ENCODE measurements around the gene AP2S1. TPM values are rescaled to one million over a fixed set of nuclear protein-coding genes. Genes with fewer than 3 reads are reported as not detected.

AP2S1 gene
- total RNA-seq, 1 donor from 2014 or later = 120 TPM

DNA sequence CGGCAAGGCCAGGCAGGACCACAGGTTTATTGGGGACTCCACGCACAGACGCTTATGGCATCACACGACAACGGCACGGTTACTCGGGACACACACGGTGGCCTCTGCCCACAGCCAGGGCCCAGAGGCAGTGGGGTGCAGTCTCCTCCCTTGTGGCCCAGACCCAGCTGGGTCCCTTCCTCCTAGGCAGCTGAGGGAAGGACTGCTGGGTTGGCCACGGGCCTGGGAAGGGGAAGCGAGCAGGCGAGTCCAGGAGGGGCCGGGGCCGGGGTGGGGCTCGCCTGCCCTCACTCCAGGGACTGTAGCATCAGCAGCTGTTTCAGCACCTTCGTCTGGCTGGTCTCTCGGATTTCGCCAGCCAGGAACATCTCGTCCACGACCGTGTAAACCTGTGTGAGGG is 12.5 kb downstream of the AP2S1 start:
- intact Hi-C loops (cut with DNase I) = loop anchor here (10.0 kb wide), 1 partner anchor 73 kb away; no protein-coding TSS in a partner anchor
- no peak for ATAC-seq
- no peak for DNase-seq

DNA sequence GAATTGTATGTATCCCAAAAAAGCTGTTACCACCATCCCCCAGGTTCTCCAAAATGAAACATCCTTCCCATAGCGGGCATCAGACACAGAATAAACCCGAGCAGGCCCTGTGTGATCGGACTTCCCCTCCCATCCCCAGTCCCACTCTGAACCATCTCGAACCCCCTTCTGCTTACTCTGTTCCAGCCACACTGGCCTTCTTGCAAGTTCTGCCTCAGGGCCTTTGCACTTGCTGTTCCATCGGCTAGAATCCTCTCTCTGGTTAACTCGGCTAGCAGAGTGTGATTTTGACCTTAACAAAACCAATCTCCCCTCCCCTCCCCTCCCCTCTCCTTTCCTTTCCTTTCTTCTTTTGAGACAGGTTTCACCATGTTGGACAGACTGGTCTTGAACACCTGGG is 15.7 kb downstream of the AP2S1 start:
- no peak overlapping the region for H3K4me3 ChIP-seq
- H3K27ac ChIP-seq = no peak overlapping the region
- TF ChIP-seq, protein P1, sequence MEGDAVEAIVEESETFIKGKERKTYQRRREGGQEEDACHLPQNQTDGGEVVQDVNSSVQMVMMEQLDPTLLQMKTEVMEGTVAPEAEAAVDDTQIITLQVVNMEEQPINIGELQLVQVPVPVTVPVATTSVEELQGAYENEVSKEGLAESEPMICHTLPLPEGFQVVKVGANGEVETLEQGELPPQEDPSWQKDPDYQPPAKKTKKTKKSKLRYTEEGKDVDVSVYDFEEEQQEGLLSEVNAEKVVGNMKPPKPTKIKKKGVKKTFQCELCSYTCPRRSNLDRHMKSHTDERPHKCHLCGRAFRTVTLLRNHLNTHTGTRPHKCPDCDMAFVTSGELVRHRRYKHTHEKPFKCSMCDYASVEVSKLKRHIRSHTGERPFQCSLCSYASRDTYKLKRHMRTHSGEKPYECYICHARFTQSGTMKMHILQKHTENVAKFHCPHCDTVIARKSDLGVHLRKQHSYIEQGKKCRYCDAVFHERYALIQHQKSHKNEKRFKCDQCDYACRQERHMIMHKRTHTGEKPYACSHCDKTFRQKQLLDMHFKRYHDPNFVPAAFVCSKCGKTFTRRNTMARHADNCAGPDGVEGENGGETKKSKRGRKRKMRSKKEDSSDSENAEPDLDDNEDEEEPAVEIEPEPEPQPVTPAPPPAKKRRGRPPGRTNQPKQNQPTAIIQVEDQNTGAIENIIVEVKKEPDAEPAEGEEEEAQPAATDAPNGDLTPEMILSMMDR (IDR thresholded peaks at IDR 0.05) = no peak
- ATAC-seq (no peak), DNase-seq (no peak)
- peaks cover 30% of the 10 kb centered on the region for H3K36me3 ChIP-seq
- no peaks in the 10 kb centered on the region for H3K9me3 ChIP-seq
- H3K27me3 ChIP-seq (ENCODE audit: low read depth) = no peaks in the 10 kb centered on the region
- H3K4me1 ChIP-seq = peaks cover 5% of the 10 kb centered on the region
- intact Hi-C loops (cut with DNase I) = loop anchor here (10.0 kb wide), 1 partner anchor 70 kb away; no protein-coding TSS in a partner anchor

More for the DNA sequence above, 12.5 kb downstream of the AP2S1 start:
- H3K4me3 ChIP-seq = no peak overlapping the region
- no peak overlapping the region for H3K27ac ChIP-seq
- peaks cover 14% of the 10 kb centered on the region for H3K4me1 ChIP-seq
- H3K36me3 ChIP-seq = peaks cover 46% of the 10 kb centered on the region
- TF ChIP-seq, protein P1 (IDR thresholded peaks at IDR 0.05) = no peak
- no peaks in the 10 kb centered on the region for H3K27me3 ChIP-seq (ENCODE audit: low read depth)
- no peaks in the 10 kb centered on the region for H3K9me3 ChIP-seq

DNA sequence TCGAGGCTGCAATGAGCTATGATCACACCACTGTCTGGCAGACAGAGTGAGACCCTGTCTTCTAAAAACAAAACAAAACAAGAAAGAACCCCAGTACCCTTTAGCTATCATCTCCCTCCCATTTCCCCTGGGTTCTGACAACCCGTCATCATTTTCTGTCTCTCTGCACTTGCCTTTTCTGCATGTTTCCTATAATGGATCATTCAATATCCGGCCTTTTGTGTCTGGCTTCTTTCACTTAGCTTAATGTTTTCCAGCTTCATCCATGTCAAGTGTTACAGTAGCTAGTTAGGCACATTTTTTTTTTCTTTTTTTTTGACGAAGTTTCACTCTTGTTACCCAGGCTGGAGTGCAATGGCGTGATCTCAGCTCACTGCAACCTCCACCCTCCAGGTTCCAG is 16.5 kb downstream of the AP2S1 start:
- no peak overlapping the region for H3K4me3 ChIP-seq
- ATAC-seq = no peak
- peaks cover 22% of the 10 kb centered on the region for H3K36me3 ChIP-seq
- H3K27ac ChIP-seq = no peak overlapping the region
- DNase-seq = no peak
- H3K27me3 ChIP-seq (ENCODE audit: low read depth) = no peaks in the 10 kb centered on the region
- H3K4me1 ChIP-seq = no peaks in the 10 kb centered on the region
- no peaks in the 10 kb centered on the region for H3K9me3 ChIP-seq
- intact Hi-C loops (cut with DNase I) = loop anchor here (10.0 kb wide), 1 partner anchor 69 kb away; no protein-coding TSS in a partner anchor
- TF ChIP-seq, protein P1 (IDR thresholded peaks at IDR 0.05) = no peak

DNA sequence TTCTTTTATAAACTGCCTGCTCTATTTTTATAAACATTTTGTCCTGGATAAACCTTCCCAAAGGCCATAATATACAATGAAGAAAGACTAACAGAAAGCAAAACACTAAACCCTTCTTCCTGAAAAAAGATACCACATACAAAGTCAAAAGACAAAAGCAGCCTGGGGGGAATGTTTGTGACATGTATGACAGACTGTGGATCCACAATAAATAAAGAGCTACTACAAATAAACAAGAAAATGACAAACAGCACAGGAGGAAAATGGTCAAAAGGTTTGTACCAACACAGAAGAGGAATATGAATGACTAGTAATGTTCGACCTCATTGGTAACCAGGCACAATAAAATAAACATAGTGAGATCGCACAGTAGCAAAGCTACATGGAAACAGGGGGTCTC is 19.8 kb downstream of the AP2S1 start:
- TF ChIP-seq, protein P1 (IDR thresholded peaks at IDR 0.05) = no peak
- Histone ChIP-seq H3K36me3 (no peaks in the 10 kb centered on the region), H3K27ac (no peak overlapping the region), H3K9me3 (no peaks in the 10 kb centered on the region), H3K27me3 (ENCODE audit: low read depth) (no peaks in the 10 kb centered on the region), H3K4me3 (no peak overlapping the region), H3K4me1 (no peaks in the 10 kb centered on the region)
- ATAC-seq (no peak), DNase-seq (no peak)
- intact Hi-C loops (cut with DNase I) = loop anchor here (10.0 kb wide), 1 partner anchor 66 kb away; no protein-coding TSS in a partner anchor

DNA sequence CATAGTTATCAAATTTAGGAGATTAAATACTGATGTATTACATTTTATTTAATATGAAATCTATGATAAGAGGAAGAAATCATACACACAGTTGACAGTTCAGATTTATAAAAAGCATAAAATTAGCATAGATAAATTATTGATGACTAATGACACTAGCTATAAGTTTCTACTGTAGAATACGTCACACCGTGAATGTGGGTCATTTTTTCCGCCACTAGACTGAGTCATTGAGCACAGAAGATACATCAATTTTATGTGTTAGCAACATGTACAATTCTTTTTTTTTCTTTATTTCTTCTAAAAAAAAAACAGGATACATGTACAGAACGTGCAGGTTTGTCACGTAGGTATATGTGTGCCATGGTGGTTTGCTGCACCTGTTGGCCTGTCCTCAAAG is 22.2 kb downstream of the AP2S1 start:
- Histone ChIP-seq H3K4me1 (no peaks in the 10 kb centered on the region), H3K27me3 (ENCODE audit: low read depth) (no peaks in the 10 kb centered on the region), H3K4me3 (no peak overlapping the region), H3K27ac (no peak overlapping the region), H3K36me3 (no peaks in the 10 kb centered on the region), H3K9me3 (no peaks in the 10 kb centered on the region)
- no peak for DNase-seq
- intact Hi-C loops (cut with DNase I) = no loop called here
- ATAC-seq = no peak
- TF ChIP-seq, protein P1 (IDR thresholded peaks at IDR 0.05) = no peak

DNA sequence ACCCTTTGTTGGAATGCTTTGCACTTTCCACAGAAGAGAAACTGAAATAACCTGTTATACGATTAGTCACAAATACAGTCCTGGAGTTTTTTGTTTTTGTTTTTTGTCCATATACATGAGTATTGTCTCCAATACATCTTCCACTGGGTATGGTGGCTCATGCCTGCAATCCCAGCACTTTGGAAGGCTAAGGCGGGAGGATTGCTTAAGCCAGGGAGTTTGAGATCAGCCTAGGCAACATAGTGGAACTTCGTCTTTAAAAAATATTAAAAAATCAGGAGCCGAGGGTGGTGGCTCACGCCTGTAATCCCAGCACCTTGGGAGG is 25.0 kb downstream of the AP2S1 start:
- DNase-seq (no peak), ATAC-seq (no peak)
- Histone ChIP-seq H3K27ac (no peak overlapping the region), H3K36me3 (no peaks in the 10 kb centered on the region), H3K27me3 (ENCODE audit: low read depth) (no peaks in the 10 kb centered on the region), H3K4me1 (peaks cover 15% of the 10 kb centered on the region), H3K9me3 (no peaks in the 10 kb centered on the region), H3K4me3 (no peak overlapping the region)
- TF ChIP-seq, protein P1 (IDR thresholded peaks at IDR 0.05) = no peak
- intact Hi-C loops (cut with DNase I) = no loop called here
